Stimulated activated CD8-positive, alpha-beta memory T cell treated with anti-CD3 and anti-CD28 coated beads, Interleukin-7, amount 100 ng/mL, for 4 hours (primary cell): ENCODE data around the gene FOXRED1.
"Not testable (repeated sequence)": the region's sequence is repeated elsewhere in the genome, so short reads cannot be mapped to it uniquely, and the experiment has no call there.

Experiments used
- DNase-seq, 2 donors: peaks; one replicate each; pipeline ENCODE4 v3.0.0-alpha.2; 2020; ENCODE audit warnings: low read depth in 2 of 2

The FOXRED1 gene

GRCh38 chr11:126268708-126269579, at the start of gene FOXRED1, which contains the start of gene SRPRA:
Gene FOXRED1, plus strand, starts transcription at chr11:126269154. Its CDS starts 53 bp downstream, at chr11:126269207.
Gene SRPRA, minus strand, starts transcription at chr11:126268895. Its CDS starts 91 bp downstream, at chr11:126268804.
- DNase-seq = peak; percentile 99 to 100

DNA sequence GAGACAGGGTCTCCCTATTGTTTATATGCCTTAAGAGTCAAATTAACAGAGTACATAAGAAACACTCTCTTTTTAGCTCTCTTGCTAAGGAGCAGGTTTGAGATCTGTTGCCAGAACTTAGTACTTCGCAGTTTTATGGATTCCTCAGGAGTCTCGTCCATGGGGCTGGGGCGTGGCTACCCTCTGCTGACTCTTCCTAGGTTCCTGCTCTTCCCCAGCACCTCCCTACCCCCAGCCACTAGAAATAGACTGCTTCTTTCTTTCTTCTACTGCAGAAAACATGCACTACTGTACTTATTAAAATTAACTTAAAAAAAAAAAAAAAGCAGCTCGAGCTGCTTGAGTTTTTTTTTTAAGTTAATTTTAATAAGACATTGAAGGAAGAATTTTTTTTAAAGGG, 49.4 kb upstream of the FOXRED1 start:
- DNase-seq = no peak

DNA sequence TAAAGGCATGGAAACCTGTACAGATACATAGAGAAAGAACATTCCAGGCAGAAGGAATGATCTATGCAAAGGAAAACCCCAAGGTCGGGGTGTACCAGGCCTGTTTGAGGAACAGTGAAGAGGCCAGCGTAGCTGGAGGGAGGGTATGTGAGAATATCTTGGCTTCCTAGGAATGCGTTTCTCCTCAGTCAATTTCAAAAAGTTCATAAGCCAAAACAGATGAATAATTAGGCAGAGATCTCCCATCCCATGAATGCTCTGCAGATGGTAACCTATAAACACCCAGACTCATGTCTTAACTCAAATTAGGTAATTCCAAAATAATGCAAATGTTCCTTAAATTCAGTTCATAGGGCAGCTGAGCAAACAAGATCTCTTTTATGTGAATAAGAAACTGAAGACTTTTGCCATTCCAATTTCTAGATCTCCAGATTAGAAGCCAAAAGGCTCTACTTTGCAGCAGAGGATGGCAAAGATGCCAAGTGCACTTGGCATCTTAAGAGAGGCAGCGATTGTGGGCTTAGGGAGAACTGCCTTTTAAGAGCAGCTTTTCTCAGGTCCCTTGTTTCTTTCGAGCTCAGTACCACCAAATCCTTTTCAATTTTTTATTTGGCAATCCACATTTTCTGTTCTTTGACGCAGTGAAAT, 44.2 kb upstream of the FOXRED1 start:
- DNase-seq = no peak

GRCh38 chr11:126225295-126225665, 43.7 kb upstream of the FOXRED1 start:
- DNase-seq = no peak

DNA sequence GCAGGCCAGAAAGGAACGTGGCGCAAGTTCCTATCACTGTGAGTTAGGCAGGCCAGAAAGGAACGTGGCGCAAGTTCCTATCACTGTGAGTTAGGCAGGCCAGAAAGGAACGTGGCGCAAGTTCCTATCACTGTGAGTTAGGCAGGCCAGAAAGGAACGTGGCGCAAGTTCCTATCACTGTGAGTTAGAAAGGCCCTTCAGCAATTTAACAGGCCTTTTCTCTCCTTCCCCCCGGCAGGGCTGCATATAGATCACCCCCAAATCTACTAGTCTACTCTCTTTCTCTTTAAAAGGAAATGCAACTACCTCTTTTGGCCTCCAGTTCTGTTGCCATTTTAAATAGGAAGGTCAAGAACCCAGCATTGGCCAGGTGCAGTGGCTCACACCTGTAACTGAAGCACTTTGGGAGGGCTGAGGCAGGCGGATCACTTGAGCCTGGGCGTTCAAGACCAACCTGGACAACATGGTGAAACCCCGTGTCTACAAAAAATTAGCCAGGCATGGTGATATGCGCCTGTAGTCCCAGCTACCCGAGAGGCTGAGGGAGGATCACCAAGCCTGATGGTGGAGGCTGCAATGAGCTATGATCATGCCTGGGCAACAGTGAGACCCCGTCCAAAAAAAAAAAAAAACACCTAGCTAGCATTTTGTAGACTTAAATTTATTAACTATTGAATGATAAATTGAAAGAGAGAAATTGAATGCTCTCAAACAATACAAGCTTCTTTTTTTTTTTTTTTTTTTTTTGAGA, 42.4 kb upstream of the FOXRED1 start:
- DNase-seq = no peak

DNA sequence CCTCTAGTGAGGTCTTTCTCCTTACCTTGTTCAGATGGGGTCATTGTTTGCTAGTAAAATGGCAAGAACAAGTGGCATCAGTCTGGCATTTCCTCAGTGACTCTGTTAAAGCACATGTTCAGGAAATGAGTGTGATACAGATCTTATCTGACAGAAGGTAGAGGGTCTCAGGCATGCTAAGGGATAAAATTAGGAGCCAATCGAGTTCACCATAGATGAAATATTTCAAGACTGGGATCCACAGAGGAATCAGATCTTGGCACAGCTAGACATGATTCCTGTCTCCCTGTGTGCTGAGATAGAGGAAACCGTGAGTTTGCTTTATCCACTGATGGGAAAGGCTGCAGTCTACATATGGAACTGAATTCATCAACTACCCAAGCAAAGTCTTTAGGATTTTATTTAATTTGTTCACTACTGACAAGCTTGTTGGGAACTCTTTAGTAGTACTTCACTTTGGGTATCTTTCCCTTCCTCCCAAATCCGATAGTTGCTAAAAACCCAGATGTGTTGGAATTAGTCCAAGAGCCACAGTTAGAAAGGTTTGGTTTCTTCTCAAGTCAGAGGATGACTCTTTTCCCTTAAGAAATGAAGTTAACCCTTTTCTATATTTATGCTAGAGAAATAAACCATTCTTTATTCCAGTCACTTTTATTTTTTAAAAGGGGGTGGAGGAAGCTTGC, 39.0 kb upstream of the FOXRED1 start:
- DNase-seq = no peak

GRCh38 chr11:126231725-126232459, 37.1 kb upstream of the FOXRED1 start:
- no peak for DNase-seq

DNA sequence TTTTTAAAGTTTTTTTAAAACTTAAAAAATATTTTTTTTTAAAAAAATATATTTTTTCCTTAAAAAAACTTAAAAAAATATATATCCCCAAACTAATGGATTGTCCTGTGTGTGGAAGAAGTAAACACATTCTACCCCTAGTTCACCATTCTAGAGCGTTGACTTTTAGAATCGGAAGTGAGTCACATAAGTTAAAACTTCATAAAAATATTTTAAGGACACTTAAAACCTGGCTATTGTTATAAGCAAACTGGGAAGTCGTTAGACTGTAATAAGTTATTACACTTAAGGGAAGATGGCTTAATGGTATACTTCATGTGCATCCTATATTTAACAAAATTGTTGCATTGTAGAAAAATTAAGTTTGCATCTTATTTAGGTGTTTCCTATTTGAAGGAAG, 36.3 kb upstream of the FOXRED1 start:
- no peak for DNase-seq

DNA sequence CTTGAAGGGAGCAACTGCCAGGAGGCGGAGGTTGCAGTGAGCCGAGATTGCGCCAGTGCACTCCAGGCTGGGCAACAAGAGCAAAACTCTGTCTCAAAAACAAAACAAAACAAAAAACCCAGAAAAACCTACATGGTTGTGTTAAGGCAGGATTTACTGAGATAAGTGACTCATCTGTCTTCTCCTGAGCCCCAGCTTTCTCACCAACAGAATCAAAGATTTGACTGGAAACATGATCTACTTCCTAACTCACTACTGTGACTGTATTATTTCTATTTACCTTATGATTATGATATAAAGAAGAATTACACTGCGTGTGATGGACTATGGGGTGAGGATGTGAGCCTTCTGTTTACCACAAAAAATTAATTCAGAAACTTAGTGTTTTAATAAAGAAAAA, 35.6 kb upstream of the FOXRED1 start:
- DNase-seq = no peak

DNA sequence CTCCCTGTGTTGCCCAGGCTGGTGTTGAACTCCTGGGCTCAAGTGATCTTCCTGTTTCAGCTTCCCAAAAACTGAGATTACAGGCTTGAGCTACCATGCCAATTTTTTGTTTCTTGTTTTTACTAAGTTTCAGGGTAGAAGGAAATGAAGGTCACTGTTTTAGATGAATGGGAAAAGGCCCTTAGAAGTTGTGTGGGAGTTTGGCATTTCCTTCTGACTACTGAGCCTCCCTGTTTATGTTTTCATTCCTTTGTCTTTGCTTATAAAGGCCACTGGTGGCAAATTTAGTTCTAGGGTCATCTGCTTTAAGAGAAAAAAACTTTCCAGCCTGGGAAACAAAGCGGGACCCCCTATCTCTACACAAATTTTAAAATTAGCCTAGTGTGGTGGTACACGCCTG, 22.3 kb upstream of the FOXRED1 start:
- no peak for DNase-seq

GRCh38 chr11:126253265-126253664, 15.7 kb upstream of the FOXRED1 start:
- DNase-seq = no peak

DNA sequence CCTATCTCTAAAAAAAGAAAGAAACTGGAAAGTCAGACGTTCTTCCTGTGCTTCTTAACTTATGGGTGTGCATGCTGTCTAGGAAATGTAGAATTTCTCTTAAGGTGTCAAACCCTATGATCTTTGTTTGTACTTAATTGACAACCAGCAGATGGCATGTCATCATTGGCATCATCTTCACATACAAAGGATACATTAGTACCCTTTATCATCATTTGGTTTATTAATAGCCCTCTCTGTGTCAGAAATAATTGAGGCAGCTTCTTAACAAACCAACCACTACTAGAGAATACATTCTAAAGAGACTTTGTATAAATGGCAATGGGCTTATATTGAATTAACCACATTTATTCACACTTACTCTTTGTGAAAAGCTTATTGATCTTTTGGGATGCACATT, 14.1 kb upstream of the FOXRED1 start:
- DNase-seq = no peak

DNA sequence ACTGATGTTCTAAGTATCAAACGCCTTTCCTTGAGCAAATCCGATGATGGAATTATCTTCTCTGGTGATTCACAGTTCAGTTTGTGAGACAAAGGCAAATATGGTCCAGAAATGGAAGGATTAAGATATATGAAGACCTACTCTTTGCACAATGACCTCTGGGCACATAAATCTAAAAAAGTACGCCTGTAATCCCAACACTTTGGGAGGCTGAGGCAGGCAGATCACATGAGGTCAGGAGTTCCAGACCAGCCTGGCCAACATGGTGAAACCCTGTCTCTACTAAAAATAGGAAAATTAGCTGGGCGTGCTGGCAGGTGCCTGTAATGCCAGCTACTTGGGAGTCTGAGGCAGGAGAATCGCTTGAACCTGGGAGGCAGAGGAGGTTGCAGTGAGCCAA, 13.4 kb upstream of the FOXRED1 start:
- DNase-seq = not testable (repeated sequence)

DNA sequence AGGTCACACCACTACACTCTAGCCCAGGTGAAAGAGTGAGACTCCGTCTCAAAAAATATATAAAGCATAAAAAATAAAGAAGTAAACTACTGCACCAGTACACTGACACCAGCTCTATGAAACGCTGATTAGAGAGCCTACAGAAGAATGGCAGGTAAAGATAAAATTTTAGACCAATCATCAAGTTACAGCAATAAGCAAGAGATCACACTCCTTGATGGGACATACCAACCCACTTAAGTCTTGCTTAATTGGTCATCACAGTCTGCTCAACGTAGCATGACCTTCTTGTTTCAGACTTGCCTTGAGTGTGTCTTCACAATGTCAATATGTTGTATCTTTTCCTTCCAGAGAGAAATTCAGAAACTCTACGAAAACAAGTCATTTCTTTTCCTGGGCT, 12.7 kb upstream of the FOXRED1 start:
- no peak for DNase-seq

- no peak for DNase-seq
These were observed 11.8 kb upstream of the FOXRED1 start for GRCh38 chr11:126257144-126257543.

DNA sequence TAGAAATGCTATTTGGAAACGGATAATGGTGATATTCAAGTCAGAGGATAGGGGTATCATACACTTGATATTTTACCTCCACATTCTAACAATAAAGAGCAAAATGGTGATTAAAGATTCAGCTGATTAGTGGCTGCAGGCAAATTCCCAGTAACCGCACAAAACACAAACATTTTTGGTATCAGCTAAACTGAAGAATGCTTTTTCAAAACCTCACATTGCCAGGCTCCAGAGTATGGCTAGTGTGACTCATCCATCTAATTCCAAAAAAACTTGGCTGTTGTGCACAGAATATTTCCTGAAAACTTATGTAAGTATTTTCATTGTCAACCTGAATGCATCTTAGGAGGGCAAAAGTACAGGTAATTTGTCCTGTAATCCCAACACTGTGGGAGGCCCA, 11.2 kb upstream of the FOXRED1 start:
- DNase-seq = no peak

DNA sequence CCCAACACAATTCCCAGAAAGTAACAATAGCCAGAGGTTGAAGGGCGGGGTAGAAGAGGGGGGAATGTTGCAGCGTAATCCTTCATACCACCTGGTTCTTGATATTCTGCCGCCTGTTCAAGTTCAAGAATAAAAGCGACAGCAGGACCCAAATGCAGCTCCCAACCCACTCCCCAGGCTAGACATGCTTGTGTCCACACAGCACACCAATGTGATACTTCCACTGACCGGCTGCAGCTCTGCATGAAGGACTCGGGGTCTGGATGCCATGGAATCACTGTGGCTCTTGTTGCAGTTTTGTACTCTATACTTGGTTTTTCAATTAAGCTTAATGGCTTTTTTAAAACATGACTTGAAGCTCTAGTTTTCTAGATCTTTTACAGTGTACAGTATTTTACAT, 6.7 kb upstream of the FOXRED1 start:
- no peak for DNase-seq

DNA sequence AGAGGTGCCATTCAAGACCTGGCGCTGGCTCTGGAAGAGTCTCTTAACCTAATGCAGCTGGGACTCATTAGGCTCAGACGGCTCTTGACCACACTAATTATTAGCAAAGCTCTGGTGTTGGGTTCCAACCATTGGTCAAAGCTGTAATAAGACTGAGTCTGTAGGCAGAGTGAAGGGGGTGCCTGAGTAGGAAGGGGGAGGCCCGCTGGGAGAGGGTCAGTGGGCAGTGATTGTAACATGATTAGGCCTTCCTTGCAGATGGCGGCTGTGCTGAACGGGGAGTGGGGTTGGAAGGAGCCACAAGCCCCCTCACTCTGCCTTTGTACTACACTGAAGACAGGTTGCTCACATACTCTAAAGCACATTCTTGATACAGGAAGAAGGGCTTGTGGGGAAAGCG, 5.5 kb upstream of the FOXRED1 start:
- no peak for DNase-seq

DNA sequence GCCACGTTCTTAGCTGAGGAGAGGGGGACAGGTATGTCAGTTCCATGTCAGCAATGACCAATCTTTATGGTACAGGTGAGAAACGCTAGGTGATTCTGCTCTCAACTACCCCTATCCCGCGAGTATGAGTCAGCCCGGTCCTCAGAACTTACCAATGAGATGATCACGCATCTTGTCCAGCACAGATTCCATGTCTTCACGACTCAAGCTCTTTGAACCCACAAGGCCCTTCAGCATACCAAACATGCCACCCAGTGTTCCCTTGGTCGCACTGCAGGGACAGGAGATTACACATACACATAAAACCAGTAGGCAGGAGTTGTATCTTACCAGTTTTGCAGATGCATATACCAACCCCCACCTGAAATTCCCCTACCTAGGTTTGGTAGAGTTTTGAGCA, 3.1 kb upstream of the FOXRED1 start:
- DNase-seq = no peak

DNA sequence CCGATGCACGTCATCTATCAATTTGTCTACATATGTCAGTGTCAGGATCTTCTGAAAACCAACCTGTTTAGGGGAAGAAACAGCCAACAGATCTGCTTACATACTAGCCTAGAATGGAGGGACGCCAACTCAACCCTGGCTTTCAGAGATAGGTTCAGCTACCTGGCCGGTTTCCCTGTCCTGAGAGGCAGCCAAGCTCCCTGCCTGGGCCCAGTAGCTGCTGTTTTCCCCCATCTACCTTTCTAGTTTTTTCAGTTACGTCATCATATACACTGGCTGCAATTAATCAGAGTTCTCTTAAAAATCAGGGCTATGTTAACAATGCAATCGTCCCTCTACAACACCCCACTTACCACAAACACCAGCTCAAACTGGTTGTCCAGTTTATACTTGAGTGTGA, 1.3 kb upstream of the FOXRED1 start:
- no peak for DNase-seq

DNA sequence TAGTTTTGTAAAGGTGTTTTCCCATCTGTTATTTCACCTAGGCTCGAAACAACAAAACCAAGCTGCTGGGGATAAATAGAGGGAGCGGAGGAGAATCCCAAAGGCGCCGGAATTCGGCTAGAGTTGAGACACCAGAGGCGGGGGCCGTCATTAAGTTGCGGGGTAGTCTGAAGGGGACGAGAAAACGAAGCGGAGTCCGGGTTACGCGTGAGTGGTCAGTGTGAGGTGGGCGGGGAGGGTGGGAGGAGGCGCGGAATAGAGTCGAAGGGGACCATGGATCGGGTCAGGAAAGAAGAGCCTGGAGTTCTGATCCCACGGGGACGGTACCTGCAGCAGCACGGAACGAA, 620 bp upstream of the FOXRED1 start:
- DNase-seq = no peak
